GM06990 (cell line): ENCODE measurements around the gene KCNC4.

Source experiments
- DNase-seq: peaks from one replicate; pipeline ENCODE4 v3.0.0-alpha.2; 2011; ENCODE audit not compliant: insufficient read length; ENCODE audit errors: extremely low read depth
- H3K27me3 ChIP-seq: replicated peaks from 2 replicates; pipeline ENCODE4 v1.6.0; 2011; ENCODE audit warnings: low read length; ENCODE audit not compliant: control insufficient read depth, insufficient read depth
- H3K36me3 ChIP-seq: 2 replicates; pipeline ENCODE4 v1.5.1; 2011; ENCODE audit warnings: low read length; ENCODE audit not compliant: control insufficient read depth, insufficient read depth
- H3K4me3 ChIP-seq: replicated peaks from 2 replicates; pipeline ENCODE4 v1.5.1; 2011; ENCODE audit warnings: low read depth, mild to moderate bottlenecking, control low read depth, low read length
- CTCF ChIP-seq: IDR thresholded peaks from 2 replicates; pipeline ENCODE4 v1.5.1; 2011; ENCODE audit warnings: low read length, control low read depth, mild to moderate bottlenecking, inconsistent platforms; ENCODE audit not compliant: insufficient read depth, poor library complexity, severe bottlenecking

KCNC4 gene

GRCh38 chr1:110250008-110250407 lies 39.9 kb downstream of the KCNC4 start:
- no peaks in the 10 kb centered on the region for H3K36me3 ChIP-seq
- TF ChIP-seq CTCF: no peak
- H3K27me3 ChIP-seq: no peaks in the 10 kb centered on the region
- no peak for DNase-seq
- H3K4me3 ChIP-seq: no peak overlapping the region

DNA sequence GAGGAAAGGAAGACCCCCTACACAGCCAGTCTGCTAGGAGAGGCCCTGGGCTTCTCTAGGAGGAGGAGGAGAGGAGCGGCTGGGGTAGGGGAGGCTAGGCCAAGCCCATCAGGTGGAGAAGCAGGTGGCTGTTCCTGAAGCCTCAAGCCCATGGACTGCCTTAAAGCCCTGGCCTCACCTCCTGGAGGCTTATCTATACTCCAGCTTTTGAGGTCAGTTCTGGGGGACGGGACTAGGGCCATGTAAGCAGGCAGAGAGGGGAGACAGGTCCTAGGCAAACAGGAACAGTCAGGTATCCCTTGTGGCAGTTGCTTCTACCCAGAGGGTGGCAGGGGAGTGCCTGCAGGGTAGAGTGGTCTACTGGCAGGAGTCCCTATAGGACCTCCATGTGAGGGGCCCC lies 40.6 kb downstream of the KCNC4 start:
- Histone ChIP-seq H3K4me3 (no peak overlapping the region), H3K27me3 (no peaks in the 10 kb centered on the region), H3K36me3 (no peaks in the 10 kb centered on the region)
- TF ChIP-seq CTCF: no peak
- DNase-seq: no peak

DNA sequence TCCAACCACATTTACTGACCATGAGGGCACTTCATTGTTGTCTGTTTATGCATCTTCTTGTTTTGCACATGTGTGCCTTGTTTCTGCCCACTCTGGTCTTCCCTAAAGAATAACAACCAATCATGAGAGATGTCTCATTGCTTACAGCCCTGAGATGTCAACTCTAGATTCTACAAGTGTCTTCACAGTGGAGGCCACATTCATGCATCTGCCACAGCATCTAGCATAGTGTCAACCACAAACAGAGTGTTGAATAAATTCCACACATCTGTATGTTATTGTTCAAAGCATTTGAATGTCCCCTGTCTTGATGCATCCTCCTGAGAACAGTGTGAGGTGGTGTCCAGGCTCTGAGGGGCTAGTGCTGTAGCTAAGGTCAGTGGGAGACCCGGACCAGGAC lies 43.1 kb downstream of the KCNC4 start:
- Histone ChIP-seq H3K36me3 (no peaks in the 10 kb centered on the region), H3K27me3 (no peaks in the 10 kb centered on the region), H3K4me3 (no peak overlapping the region)
- no peak for TF ChIP-seq CTCF
- no peak for DNase-seq

- Histone ChIP-seq H3K27me3 (no peaks in the 10 kb centered on the region), H3K36me3 (no peaks in the 10 kb centered on the region), H3K4me3 (no peak overlapping the region)
- no peak for TF ChIP-seq CTCF
- no peak for DNase-seq
Measured at GRCh38 chr1:110254604-110255391, 44.7 kb downstream of the KCNC4 start.

DNA sequence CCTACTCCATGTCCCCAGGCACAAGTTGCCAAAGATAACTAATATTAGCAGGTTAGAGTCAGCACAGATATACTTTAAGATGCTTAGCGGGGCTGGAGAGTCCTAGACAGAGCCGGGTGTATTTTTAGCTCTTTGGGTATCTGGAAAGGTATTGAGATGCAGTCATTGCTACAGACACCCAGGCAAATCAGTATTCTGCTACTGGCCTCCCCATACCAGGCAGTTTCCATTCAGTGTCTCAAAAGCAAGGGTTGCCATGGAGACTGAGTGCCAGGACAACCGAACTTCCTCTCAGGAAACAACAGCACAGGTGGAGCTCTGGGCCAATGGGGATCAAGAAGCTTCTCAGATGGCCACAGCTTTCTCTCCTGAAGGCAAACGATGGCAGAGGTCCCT lies 45.3 kb downstream of the KCNC4 start:
- DNase-seq: no peak
- no peak overlapping the region for H3K4me3 ChIP-seq
- no peaks in the 10 kb centered on the region for H3K36me3 ChIP-seq
- no peaks in the 10 kb centered on the region for H3K27me3 ChIP-seq
- no peak for TF ChIP-seq CTCF

DNA sequence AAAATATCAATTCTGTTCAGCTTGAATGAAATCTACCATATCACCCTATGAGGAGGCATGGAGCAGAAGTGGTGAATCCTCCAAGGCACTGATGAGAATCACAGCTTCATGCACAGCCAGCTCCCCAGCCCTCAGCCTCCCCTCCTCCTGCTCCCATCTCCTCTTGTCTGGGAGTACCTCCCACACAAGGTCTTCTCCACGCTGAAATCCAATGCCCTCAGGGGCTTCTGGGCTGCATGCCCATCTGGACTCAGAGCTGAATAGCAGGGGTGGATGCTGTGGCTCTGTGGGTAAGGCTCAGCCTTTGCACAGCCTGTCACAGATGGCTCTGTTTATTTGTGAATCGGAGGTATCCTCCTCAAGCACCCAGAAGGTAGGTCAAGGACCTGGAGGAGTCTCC lies 48.6 kb downstream of the KCNC4 start:
- no peak for DNase-seq
- H3K4me3 ChIP-seq: no peak overlapping the region
- no peaks in the 10 kb centered on the region for H3K36me3 ChIP-seq
- TF ChIP-seq CTCF: no peak
- no peaks in the 10 kb centered on the region for H3K27me3 ChIP-seq
